Tongue (tissue), 2 donors: Measurements from ENCODE around the gene RDH16. TPM values are rescaled to one million over a fixed set of nuclear protein-coding genes. Genes with fewer than 3 reads are reported as not detected.

Experiments used
- DNase-seq: peaks from one replicate; pipeline ENCODE4 v3.0.0-alpha.2; 2015
- total RNA-seq: library from RNA; depleted of rRNA; stranded (reverse); fragments of >200 nt; gene quantifications from one replicate; pipeline ENCODE4 v1.2.3, GENCODE V29; 2014

RDH16 gene, protein sequence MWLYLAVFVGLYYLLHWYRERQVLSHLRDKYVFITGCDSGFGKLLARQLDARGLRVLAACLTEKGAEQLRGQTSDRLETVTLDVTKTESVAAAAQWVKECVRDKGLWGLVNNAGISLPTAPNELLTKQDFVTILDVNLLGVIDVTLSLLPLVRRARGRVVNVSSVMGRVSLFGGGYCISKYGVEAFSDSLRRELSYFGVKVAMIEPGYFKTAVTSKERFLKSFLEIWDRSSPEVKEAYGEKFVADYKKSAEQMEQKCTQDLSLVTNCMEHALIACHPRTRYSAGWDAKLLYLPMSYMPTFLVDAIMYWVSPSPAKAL
- total RNA-seq = 1.3 TPM

DNA sequence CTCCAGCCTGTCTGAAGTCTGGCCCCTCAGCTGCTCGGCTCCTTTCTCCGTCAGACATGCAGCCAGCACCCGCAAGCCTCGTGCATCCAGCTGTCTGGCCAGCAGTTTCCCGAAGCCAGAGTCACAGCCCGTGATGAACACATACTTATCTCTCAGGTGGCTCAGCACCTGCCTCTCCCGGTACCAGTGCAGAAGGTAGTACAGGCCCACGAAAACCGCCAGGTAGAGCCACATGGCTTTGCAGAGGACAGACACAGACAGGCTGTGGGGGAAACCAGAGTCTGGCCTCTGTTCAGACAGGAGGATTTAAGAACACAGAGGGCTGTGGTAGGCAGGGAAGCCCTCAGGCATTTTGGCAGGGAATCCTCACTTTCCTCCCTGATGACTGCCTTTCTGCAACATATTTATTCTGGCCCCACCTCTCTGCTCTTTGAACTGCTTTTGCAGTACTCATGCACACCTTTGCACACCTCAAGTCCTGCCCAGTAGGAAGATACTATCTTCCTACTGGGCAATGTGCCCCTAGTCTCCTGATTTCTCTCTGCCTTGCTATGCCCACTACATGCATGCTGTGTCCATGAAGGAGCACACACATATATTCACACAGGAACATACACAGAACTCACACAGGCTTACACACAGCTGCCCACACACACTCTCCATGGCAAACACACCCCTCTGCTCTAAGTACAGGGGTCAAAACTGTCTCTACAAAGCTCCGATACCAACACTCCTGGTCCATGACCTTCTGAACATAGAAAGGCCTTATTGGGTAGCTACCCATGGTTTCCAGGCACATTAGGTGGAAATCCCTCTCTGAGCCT, at the start of gene RDH16:
Gene RDH16, minus strand, starts transcription at position 380 of the 824 bp plus-strand sequence. Its CDS starts 146 bp downstream, at position 234.
- peak; percentile 52 for DNase-seq

DNA sequence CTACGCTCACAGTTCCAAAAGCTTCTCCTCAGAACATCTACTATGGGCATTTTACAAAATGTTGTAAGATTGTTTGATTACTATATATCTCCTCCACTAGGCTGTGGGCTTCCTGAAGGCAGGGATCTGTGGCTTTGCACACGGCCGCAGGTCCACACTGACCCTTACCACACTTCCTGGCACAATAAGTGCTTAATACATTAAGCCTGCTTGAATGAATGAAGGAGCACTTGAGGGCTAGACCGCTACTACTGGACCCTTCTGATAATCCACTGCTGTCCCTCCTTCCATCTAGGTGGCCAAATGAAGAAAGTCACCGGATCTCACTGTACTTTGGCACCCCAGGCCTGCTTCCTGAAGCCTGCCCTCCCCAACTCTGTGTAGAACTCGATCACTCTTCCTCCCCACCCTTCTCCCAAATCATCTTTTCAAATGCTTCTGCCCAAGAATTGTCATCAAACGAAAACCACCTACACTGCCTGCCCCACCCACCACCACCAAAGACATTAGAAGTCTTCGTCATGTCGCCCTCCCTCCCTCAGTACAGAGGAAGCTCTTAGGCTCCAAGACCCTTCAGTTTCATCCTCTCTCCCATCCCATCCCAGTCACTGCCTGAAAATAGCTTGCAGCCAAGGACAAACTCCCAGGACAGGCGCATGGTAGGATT, 49.5 kb upstream of the RDH16 start:
- no peak for DNase-seq

DNA sequence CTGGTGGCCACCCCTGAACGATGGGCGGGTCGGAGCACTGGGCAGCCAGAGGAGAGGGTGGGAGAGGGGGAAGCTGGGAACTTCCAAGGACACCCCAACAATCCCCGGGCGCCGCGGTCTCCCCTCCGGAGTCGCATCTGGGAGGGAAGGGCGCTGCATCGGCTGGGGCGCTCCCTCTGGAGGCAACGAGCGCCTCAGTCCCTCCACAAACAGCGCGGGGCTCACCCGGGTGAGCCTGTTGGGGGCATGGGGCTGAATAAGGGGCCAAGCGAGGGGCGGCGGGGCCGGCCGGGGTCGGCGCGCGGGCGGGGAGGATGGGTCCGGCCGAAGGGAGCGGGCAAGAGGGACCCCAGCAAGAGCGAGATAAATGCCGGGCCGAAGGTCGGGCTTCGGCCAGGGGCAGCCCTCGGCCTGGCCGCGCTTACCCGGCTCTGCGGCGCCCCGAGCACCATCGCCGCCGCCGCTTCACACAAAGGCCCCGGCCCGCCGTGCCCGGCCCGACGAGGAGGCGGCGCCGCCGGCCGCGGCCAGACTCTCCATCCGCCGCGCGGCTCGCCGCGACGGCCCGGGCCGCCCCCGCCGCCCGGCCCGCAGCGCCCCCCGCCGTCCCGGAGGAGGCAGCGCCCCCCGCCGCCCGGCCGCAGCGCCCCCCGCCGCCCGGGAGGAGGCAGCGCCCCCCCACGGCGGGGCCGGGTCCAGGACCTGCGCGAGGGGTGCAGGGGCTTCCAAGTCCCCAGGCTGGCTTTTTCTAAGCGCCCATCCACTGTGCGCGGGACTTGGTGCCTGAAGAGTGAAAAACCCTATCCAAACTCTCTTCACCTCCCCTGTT, 48.8 kb upstream of the RDH16 start, which contains the start of gene ZBTB39:
Gene ZBTB39, minus strand, starts transcription at position 567 of the 829 bp plus-strand sequence. CDS start 1,629 bp downstream, outside the sequence.
- DNase-seq = peak; percentile 80

DNA sequence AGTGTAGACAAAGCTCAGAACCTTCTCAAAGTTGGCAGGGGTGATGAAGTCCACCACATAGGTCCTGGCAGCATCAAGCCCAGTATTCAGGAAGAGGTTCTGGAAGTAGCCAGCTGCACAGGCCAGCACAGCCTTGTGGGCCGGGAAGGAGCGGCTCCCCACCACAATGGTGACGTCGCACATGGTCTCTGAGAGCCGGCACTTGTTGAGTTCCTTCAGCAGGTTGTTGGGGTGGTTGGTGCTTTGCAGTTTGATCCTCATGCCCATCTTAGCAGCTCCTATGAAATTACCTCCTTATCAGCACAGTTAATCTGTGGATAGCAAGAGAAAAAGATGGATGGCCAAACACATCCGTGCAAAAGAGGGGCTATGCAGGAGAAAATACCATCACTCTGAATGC, 47.2 kb upstream of the RDH16 start:
- DNase-seq = no peak

DNA sequence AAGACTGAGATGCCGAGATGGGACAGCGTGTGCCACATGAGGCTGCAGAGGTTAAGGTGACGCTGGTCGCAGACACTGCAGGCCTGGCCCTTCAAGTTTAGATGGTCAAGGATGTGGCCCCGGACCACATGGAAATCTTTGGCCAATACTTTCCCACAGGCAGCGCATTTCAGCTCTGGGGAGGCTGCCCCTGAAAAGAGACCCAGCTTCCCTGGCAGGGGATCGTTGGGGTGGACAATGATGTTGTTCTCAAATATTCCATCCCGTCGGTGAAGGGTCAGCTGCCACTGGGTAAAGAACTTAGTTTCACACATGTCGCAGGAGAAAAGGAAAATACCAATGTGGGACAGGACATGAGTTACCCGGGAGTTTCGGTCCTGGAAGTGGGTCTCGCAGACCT, 46.0 kb upstream of the RDH16 start:
- DNase-seq = no peak

DNA sequence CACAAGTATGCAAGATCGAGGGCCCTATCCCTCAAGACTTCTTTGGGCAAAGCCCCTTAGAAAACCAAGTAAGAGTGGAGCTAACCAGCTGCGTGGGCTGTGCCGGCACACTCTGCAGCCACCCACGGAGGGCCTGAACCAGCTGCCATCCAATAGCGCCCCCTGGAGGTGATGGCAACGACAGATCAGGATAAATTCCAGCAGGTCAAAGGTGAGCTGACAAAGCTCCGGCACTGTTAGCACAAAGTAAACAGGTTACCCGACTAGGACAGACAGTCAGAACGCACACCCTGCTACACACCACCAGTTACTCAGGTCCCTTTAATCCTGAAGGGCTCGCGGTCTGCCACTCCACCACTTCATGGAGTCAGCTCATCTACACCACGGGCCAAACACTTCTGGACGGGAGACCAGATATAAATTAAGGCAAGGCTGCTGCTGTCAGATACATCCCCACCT, 44.1 kb upstream of the RDH16 start:
- DNase-seq = peak; percentile 52

DNA sequence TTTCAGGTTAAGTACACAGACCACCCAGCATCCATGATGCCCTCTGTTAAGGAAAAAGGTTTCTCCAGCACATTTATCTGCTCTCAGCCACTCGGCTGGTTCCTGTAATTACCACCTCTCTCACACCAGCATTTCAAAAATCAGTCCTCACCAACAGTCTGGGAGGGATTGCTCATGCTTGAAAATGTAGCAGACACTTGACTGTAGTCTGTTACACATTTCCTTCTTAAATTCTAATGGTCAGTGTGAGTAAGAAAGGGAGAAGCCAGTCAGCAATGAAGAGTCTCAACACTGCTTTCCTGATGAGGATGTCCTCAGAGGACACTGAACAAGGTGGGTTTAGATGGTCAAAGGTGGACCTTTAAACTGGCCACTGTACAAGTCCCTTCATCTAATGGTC, 43.0 kb upstream of the RDH16 start:
- no peak for DNase-seq

DNA sequence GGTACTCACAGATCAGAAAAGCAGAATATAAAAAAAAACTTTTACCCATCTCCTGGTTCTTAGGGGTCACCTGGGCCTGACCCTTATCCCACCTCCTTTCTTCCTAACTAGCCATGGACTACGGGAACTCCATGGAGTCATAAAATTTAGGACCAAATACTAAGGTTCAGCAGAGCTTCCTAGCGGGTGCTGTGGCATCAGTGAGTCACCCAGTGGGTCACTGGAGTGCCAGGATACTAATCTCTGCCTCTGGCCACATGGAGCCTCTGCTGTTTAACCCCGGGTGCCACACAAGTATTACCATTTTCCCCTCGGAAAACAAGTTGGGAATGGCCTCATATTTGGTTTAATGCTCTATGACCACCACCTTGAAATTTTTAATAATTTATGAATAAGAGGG, 42.0 kb upstream of the RDH16 start:
- no peak for DNase-seq

DNA sequence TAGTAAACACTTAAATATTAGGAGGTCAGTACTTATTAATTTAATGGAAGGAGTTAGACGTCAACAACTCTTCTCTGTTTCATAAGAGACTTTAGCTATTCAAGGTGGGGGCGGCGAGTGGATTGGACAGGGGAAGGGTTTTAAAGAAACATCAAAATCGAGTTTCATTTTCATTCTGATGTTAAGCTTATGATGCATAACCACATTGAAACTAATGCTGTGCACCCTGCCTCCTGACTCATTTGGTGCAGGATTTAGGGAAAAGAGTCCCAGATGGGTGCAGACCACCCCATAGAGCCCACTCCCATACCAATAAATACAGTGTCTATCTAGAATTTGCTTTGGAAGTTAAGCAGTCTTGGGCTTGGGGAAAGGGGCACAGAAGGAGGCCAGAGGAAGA, 41.6 kb upstream of the RDH16 start:
- no peak for DNase-seq

DNA sequence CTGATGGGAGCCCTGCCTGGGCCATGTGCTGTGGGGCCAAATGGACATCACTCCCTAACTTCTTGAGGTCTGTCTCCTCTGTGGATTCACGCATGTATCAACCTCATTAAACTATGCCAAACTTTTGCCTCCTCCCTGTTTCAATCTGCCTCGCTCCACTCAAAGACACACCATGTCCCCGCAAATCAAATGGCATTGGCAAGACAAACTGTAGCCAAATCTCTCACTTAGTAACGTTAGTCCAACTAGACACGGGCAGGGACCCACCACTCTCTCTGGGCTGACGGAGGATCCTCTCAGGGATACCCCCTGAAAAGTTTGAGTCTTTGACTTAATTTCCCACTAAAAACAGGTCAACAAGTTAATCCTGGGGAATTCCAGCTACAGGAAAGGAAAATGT, 40.9 kb upstream of the RDH16 start:
- no peak for DNase-seq

DNA sequence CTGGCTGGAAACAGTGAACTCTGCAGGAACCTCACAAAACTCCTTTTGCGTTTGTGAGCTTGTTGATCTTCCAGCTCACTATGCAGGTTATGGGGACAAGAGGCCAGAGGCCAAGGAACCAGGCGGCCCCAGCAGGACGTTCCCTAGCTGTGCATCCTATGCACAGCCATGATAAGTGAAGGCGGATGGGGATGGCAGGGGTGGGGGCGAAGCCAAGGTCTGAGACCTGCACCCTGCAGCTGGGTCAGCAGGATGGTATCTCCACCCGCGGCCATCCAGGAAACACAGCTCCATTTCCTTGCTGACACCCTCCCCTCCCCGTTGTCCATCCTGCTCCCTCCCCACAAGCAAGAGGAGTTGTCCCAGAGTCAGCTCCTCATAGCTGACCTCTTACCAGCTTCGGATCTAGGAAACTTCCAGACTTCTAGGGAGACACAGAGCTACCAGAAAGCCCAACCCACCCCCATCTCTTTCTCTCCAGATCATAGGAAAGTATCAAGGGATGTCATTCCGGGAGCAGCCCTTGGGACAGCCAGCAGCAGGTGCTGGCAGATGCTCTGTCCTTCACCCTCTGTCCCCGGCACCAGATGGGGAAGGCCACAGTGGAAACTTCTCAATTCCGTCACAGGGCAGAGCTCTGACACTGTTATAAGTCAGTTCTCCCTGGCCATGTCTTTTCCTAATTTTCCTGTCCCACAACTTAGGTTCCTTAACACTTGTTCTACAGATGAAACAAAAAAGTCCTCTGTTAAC, 39.6 kb upstream of the RDH16 start:
- no peak for DNase-seq

DNA sequence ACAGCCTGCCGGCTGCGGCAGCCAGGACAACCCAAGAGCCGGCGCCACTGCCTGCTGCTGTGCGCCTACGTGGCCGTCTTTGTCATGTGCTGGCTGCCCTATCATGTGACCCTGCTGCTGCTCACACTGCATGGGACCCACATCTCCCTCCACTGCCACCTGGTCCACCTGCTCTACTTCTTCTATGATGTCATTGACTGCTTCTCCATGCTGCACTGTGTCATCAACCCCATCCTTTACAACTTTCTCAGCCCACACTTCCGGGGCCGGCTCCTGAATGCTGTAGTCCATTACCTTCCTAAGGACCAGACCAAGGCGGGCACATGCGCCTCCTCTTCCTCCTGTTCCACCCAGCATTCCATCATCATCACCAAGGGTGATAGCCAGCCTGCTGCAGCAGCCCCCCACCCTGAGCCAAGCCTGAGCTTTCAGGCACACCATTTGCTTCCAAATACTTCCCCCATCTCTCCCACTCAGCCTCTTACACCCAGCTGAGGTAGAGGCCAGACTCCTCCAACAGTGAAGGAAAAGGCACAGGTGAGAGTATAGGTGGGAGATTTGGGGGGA, 38.6 kb upstream of the RDH16 start:
- DNase-seq = no peak

DNA sequence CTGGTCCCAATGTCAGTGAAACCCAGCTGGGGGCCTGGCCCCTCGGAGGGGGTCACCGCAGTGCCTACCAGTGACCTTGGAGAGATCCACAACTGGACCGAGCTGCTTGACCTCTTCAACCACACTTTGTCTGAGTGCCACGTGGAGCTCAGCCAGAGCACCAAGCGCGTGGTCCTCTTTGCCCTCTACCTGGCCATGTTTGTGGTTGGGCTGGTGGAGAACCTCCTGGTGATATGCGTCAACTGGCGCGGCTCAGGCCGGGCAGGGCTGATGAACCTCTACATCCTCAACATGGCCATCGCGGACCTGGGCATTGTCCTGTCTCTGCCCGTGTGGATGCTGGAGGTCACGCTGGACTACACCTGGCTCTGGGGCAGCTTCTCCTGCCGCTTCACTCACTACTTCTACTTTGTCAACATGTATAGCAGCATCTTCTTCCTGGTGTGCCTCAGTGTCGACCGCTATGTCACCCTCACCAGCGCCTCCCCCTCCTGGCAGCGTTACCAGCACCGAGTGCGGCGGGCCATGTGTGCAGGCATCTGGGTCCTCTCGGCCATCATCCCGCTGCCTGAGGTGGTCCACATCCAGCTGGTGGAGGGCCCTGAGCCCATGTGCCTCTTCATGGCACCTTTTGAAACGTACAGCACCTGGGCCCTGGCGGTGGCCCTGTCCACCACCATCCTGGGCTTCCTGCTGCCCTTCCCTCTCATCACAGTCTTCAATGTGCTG, 38.0 kb upstream of the RDH16 start:
- no peak for DNase-seq

DNA sequence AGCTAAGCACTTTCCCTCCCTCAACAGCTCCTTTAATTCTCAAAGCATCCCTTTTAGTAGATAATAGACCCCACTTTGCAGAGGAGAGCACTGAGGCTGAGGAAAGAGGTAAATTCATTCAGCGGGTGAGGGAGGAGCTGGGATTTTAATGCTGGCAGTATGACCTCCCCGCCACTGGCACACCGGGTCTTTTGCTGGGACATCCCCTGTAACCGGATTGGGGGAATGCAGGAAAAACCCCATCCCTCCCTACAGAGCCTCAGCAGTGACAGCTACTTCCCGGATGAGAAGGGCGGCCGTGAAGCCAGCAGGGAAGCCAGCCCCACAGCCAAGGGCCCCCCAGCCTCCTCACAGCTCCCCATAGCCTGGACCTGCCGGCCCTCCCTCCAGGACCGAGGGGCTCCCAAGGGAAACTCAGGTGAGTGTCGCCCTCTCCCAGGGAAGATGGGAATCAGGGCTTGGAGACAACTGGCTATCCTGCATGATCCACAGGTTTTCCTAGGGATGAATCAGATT, 36.9 kb upstream of the RDH16 start:
- DNase-seq = no peak

DNA sequence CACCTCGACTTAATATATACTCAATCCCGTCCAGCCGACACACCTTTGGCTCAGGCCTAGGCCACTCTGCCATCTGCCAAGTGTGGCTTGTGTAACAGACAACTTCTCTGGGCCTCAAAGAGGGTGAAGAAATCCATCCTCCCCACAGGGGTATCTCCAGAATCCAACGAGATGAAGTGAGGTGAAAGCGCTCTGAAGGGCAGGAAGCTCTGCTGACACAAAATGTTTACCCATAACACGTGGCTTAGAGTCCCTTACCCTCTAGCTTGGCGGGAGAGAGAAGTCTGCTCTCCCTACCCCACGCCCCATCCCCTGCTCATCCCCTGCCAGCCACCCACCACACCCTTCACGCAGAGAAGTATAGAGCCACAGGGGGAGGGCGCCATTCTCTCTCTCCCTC, 35.9 kb upstream of the RDH16 start:
- DNase-seq = no peak

DNA sequence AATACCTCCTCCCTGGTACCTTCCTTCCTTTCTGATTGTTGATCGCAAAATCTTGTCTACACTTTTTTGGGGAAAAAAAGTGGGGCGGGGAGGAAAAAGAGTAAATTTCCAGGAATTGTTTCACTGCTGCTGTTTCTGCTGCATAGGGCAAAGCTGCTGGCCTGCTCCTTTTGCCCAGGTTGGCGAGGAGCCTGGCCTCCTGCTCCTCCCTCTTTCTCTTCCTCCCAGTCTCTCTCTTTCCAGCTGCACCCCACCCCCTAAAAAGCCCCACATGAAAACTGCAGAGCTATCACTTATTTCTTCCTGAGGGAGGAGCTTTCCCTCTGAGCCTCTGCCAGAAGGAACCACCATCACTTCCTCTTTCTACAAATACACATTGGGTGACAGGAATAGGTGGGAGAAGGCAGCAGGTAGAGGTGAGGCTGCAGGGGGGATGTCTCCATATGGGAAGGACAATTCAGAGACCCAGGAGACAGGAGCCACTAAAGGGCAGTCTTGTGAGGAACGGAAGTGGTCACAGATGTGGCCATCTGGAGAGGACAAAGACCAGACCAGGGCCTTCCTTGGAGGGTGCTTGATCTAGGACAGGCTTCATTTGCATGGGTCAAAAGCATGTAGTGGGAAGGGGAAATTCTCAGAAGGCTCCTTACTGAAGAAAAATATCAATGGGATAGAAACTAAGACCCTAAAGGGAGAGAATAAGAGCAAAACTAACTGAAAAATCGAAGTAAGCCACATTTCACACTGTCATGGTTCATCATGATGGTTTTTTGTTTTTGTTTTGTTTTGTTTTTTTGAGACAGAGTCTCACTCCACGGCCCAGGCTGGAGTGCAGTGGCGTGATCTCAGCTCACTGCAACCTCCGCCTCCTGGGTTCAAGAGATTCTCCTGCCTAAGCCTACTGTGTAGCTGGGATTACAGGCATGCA, 34.2 kb upstream of the RDH16 start:
- no peak for DNase-seq

DNA sequence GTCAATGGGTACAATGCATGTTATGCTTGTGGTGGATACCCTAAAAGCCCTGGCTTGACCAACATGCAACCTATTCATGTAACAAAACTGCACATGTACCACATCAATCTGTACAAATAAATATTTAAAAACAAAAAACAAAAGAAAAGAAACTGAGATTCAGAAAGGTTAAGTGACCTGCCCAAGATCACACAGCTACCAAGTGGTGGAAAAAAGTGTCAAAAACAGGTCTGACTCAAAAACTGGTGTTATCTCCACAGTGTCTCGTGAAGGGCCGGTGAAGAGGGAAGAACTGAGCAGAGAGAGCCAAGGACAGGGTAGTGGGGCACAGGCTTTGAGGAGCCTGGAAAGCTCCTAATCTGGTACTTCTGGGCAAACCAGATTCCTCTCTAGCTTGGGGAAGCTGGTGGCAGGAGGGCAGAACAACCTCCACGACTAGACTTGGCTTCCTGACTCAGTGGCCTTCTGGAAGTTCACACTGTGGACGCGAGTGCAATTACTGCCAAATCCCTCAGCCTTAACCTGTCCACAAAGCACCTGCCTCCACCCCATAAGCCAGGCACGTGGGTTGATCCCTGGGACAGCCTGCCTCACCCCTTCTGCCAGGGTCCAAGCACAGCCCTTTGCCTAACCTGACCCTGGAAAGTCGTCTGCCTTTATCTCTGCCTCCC, 33.4 kb upstream of the RDH16 start:
- DNase-seq = no peak
